Panc1 (cell line): Measurements from ENCODE around the gene TMEM203. TPM values are rescaled to one million over a fixed set of nuclear protein-coding genes. Genes with fewer than 3 reads are reported as not detected.

Source experiments
- ATAC-seq: fragments of 200-7000 bp; cut with Tn5 transposase; 2 replicates; pipeline ENCODE4 v1.9.1; 2020; ENCODE audit warnings: mild to moderate bottlenecking, moderate library complexity
- BruUV-seq: library from RNA; stranded (reverse); fragments of 400-500 nt; replicated peaks from 2 replicates; lab custom pipeline; 2021; lab: Mats Ljungman, UMichigan
- CTCF ChIA-PET: fragments of 300-600 bp; sonication (Branson Sonifier 250); formaldehyde crosslinking; loops from one replicate; lab custom pipeline; 2022; ENCODE audit warnings: antibody characterized with exemption; lab: Charles Lee
- POLR2A ChIA-PET: fragments of 300-600 bp; sonication (Branson Sonifier 250); formaldehyde crosslinking; loops from one replicate; lab custom pipeline; 2022; ENCODE audit warnings: antibody characterized with exemption; lab: Charles Lee
- DNase-seq: peaks from one replicate; pipeline ENCODE4 v3.0.0-alpha.2; 2010; ENCODE audit warnings: low read depth, low spot score
- H3K27ac ChIP-seq: 2 replicates; pipeline ENCODE4 v1.5.1; 2011; ENCODE audit warnings: mild to moderate bottlenecking, low read length, inconsistent platforms
- H3K27me3 ChIP-seq: fragments of 200-500 bp; sonication (Bioruptor generic); 2 replicates; pipeline ENCODE4 v1.6.0; 2014; ENCODE audit warnings: low read length, inconsistent platforms; ENCODE audit not compliant: control insufficient read depth, insufficient read depth
- H3K36me3 ChIP-seq: fragments of 200-500 bp; sonication (Bioruptor generic); 2 replicates; pipeline ENCODE4 v1.5.1; 2014; ENCODE audit warnings: inconsistent platforms, mild to moderate bottlenecking, low read length, moderate library complexity; ENCODE audit not compliant: control insufficient read depth, insufficient read depth
- H3K4me1 ChIP-seq: 2 replicates; pipeline ENCODE4 v1.5.1; 2011; ENCODE audit warnings: inconsistent platforms, mild to moderate bottlenecking, low read length, moderate library complexity; ENCODE audit not compliant: control insufficient read depth, insufficient read depth
- H3K4me3 ChIP-seq, 2 experiments: 2 replicates each; pipeline ENCODE4 v1.5.1; 2011 to 2012; ENCODE audit warnings: low read depth in 2 of 2, low read length in 2 of 2, mild to moderate bottlenecking in 2 of 2, inconsistent platforms in 1 of 2, moderate library complexity in 1 of 2
- H3K9me3 ChIP-seq: fragments of 200-500 bp; sonication (Bioruptor generic); 2 replicates; pipeline ENCODE4 v1.5.1; 2014; ENCODE audit warnings: low read depth, mild to moderate bottlenecking, inconsistent platforms, low read length, moderate library complexity; ENCODE audit not compliant: control insufficient read depth, insufficient read depth
- POLR2AphosphoS5 ChIP-seq: IDR thresholded peaks from 2 replicates; pipeline ENCODE4 v1.6.1; 2012; ENCODE audit warnings: mild to moderate bottlenecking, low read depth, low read length, moderate library complexity
- SIN3A ChIP-seq: IDR thresholded peaks from 2 replicates; pipeline ENCODE4 v1.6.1; 2012; ENCODE audit warnings: low read depth, mild to moderate bottlenecking, low read length, moderate library complexity, borderline replicate concordance; ENCODE audit not compliant: insufficient read depth
- TCF7L2 ChIP-seq: IDR thresholded peaks from 2 replicates; pipeline ENCODE4 v1.6.1; 2011; ENCODE audit warnings: mild to moderate bottlenecking, low read depth, low read length, inconsistent platforms
- in situ Hi-C: cut with HindIII; loops from 2 replicates; pipeline ENCODE4 v1.10.0; 2016; ENCODE audit warnings: low sequenced_read_pairs, low pct_unique_long_range_greater_than_20kb
- intact Hi-C: fragments of 100-400 bp; cut with micrococcal nuclease; formaldehyde crosslinking; loops from one replicate; pipeline ENCODE4 v1.10.0; 2022; ENCODE audit not compliant: unreplicated experiment
- total RNA-seq: library from RNA; stranded (reverse); gene quantifications from one replicate; pipeline ENCODE4 v1.2.1, GENCODE V29; 2021; ENCODE audit not compliant: unreplicated experiment
- TF ChIP-seq, protein P1 (sequence below), 2 experiments: IDR thresholded peaks; 2 replicates each; pipeline ENCODE4 v1.6.1; 2011 to 2012; ENCODE audit warnings: low read depth in 2 of 2, control low read depth in 1 of 2, low read length in 1 of 2, mild to moderate bottlenecking in 1 of 2, moderate library complexity in 1 of 2; ENCODE audit not compliant: insufficient read depth in 1 of 2
- TF ChIP-seq, protein P2 (sequence below): fragments of 450-650 bp; IDR thresholded peaks from 2 replicates; pipeline ENCODE4 v1.5.1; 2017; ENCODE audit warnings: mild to moderate bottlenecking

TMEM203 gene
- total RNA-seq, 1 experiment from 2014 or later = 25.4 TPM

DNA sequence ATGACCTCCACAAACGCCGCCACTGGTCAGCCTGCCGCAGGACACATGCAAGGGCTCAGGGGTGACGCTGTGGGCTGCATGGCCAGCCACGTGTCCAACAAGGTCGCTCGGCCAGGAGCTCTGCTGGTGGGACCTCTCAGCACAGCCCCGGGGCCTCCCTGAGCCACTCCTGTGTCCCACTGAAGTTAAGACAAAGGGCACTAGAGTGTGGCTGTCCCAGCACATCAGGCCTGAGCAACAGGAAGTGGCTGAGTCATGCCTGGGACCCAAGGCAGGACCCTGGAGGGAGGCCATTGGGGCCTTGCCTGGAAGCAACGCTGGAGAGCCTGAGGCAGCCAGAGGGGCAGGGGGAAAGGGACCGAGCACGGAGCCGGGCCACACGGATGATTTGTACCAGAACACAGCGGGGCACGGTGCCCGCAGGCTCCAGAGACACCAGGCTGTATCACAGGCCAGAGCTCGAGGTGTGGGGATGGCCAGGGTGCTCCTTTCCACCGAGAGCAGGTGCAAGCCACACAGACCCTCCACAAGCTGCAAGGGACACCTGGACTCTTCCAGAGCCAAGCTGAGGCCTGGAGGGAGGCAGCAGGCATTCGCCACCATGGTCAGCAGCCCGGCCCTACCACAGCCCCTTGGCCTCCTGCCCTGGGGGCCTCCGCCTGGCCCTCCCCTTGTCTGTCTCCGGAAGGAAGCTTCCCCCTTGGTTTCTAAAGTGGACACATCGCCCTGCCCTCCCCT is 27.1 kb downstream of the TMEM203 start:
- ATAC-seq = no peak; the same call in 1 of the 2 replicates
- no peaks in the 10 kb centered on the region for H3K27me3 ChIP-seq
- no peak for DNase-seq
- H3K4me1 ChIP-seq = no peaks in the 10 kb centered on the region
- TF ChIP-seq TCF7L2 (no peak), POLR2AphosphoS5 (no peak), SIN3A (no peak)
- TF ChIP-seq, protein P1, sequence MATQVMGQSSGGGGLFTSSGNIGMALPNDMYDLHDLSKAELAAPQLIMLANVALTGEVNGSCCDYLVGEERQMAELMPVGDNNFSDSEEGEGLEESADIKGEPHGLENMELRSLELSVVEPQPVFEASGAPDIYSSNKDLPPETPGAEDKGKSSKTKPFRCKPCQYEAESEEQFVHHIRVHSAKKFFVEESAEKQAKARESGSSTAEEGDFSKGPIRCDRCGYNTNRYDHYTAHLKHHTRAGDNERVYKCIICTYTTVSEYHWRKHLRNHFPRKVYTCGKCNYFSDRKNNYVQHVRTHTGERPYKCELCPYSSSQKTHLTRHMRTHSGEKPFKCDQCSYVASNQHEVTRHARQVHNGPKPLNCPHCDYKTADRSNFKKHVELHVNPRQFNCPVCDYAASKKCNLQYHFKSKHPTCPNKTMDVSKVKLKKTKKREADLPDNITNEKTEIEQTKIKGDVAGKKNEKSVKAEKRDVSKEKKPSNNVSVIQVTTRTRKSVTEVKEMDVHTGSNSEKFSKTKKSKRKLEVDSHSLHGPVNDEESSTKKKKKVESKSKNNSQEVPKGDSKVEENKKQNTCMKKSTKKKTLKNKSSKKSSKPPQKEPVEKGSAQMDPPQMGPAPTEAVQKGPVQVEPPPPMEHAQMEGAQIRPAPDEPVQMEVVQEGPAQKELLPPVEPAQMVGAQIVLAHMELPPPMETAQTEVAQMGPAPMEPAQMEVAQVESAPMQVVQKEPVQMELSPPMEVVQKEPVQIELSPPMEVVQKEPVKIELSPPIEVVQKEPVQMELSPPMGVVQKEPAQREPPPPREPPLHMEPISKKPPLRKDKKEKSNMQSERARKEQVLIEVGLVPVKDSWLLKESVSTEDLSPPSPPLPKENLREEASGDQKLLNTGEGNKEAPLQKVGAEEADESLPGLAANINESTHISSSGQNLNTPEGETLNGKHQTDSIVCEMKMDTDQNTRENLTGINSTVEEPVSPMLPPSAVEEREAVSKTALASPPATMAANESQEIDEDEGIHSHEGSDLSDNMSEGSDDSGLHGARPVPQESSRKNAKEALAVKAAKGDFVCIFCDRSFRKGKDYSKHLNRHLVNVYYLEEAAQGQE (IDR thresholded peaks at IDR 0.05; ENCODE audit: insufficient read depth in 1 of 2, low read depth in 2 of 2, low read length in 1 of 2) = no peak
- TF ChIP-seq, protein P2, sequence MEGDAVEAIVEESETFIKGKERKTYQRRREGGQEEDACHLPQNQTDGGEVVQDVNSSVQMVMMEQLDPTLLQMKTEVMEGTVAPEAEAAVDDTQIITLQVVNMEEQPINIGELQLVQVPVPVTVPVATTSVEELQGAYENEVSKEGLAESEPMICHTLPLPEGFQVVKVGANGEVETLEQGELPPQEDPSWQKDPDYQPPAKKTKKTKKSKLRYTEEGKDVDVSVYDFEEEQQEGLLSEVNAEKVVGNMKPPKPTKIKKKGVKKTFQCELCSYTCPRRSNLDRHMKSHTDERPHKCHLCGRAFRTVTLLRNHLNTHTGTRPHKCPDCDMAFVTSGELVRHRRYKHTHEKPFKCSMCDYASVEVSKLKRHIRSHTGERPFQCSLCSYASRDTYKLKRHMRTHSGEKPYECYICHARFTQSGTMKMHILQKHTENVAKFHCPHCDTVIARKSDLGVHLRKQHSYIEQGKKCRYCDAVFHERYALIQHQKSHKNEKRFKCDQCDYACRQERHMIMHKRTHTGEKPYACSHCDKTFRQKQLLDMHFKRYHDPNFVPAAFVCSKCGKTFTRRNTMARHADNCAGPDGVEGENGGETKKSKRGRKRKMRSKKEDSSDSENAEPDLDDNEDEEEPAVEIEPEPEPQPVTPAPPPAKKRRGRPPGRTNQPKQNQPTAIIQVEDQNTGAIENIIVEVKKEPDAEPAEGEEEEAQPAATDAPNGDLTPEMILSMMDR = no peak
- H3K36me3 ChIP-seq = no peaks in the 10 kb centered on the region
- H3K27ac ChIP-seq = no peak overlapping the region
- no TSS peak for BruUV-seq
- no peaks in the 10 kb centered on the region for H3K9me3 ChIP-seq
- no peak overlapping the region for H3K4me3 ChIP-seq
- CTCF ChIA-PET = no interaction called here
- POLR2A ChIA-PET = no interaction called here
- intact Hi-C loops = no loop called here
- in situ Hi-C loops = no loop called here

GRCh38 chr9:137176302-137177182 is 28.9 kb downstream of the TMEM203 start:
- no peak for DNase-seq
- in situ Hi-C loops (no loop called here), intact Hi-C loops (no loop called here)
- ChIA-PET CTCF (interaction anchor here (0.7 to 1.0 kb wide), 3 partner anchors 51 to 62 kb away, joined by 3 to 4 read pairs (median 4); partner anchors contain the start of gene RNF224), POLR2A (interaction anchor here (0.6 to 0.9 kb wide), 2 partner anchors 25 to 47 kb away, joined by 3 to 21 read pairs; no protein-coding TSS in a partner anchor)
- peak; percentile 70 for ATAC-seq
- Histone ChIP-seq H3K27me3 (no peaks in the 10 kb centered on the region), H3K4me1 (no peaks in the 10 kb centered on the region), H3K9me3 (no peaks in the 10 kb centered on the region), H3K27ac (no peak overlapping the region), H3K4me3 (no peak overlapping the region), H3K36me3 (no peaks in the 10 kb centered on the region)
- TF ChIP-seq, protein P1 (IDR thresholded peaks at IDR 0.05; ENCODE audit: insufficient read depth in 1 of 2, low read depth in 2 of 2, low read length in 1 of 2) = no peak
- TF ChIP-seq, protein P2 = peak; percentile 78; the same call in 1 of the 2 replicates
- TF ChIP-seq SIN3A = no peak
- BruUV-seq = no TSS peak
